ENCODE data around the gene PKMYT1. TPM values are rescaled to one million over a fixed set of nuclear protein-coding genes. Genes with fewer than 3 reads are reported as not detected.
A peak's percentile ranks its signal among the peaks of the same experiment; 100 is the strongest.

Gene PKMYT1
- total and polyA plus RNA-seq, 11 donors = 0.72 to 11.9 (median 1.2) TPM

- 46 to 60% (median 50%) methylated on average over 30 to 33 of the region's 33 CpGs for WGBS, 4 donors
- TF ChIP-seq POLR2A (IDR thresholded peaks at IDR 0.05) (no peak), CTCF (IDR thresholded peaks at IDR 0.05) (no peak)
- intact Hi-C loops (cut with DNase I) = loop anchor here in 1 of 10 donors (10.0 kb wide), 1 partner anchor 93 kb away; no protein-coding TSS in a partner anchor
- DNase-seq = peak in 2 of 5 donors; percentile 17 to 60
- Histone ChIP-seq H3K9me3 (no peaks in the 10 kb centered on the region), H3K36me3 (peaks cover 0 to 10% (median 0%) of the 10 kb centered on the region in 9 donors), H3K4me1 (peaks cover 6 to 72% (median 50%) of the 10 kb centered on the region in 12 donors), H3K27me3 (peaks cover 53 to 58% (median 54%) of the 10 kb centered on the region in 9 donors), H3K4me3 (no peak overlapping the region), H3K27ac (no peak overlapping the region)
- ATAC-seq = no peak
Observed at GRCh38 chr16:2967721-2968161, 12.5 kb downstream of the PKMYT1 start.

DNA sequence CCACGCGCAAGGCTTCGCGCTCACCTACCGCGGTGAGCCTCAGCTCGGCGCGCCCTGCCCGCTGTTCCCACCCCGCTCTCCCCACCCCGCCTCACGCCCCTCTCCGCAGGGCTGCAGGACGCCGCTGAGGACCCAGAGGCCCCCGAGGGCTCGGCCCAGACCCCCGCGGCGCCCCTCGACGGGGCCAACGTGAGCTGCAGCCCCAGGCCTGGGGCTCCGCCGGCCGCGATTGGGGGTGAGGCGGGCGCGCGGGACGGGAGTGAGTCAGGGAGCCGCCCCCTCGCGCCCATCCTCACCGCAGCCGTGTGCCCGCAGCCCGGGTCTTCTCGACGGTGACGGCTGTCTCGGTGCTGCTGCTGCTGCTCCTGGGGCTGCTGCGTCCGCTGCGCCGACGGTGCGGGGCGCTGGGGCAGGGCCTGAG is 13.0 kb downstream of the PKMYT1 start:
- Histone ChIP-seq H3K4me3 (peak overlapping the region in 9 of 12 donors; percentile 3 to 39 (median 30)), H3K36me3 (peaks cover 0 to 5% (median 0%) of the 10 kb centered on the region in 9 donors), H3K27ac (no peak overlapping the region), H3K9me3 (no peaks in the 10 kb centered on the region), H3K27me3 (peaks cover 58 to 63% (median 60%) of the 10 kb centered on the region in 9 donors), H3K4me1 (peaks cover 6 to 71% (median 51%) of the 10 kb centered on the region in 12 donors)
- intact Hi-C loops (cut with DNase I) = loop anchor here in 1 of 10 donors (10.0 kb wide), 1 partner anchor 92 kb away; no protein-coding TSS in a partner anchor
- DNase-seq (peak in 1 of 5 donors; percentile 58), ATAC-seq (no peak)
- WGBS, 4 donors = 9 to 23% (median 13%) methylated on average over 11 to 51 of the region's 51 CpGs
- TF ChIP-seq CTCF (IDR thresholded peaks at IDR 0.05) (no peak), POLR2A (IDR thresholded peaks at IDR 0.05) (no peak)

GRCh38 chr16:2966808-2967191 is 13.4 kb downstream of the PKMYT1 start:
- Histone ChIP-seq H3K27me3 (peaks cover 61 to 67% (median 64%) of the 10 kb centered on the region in 9 donors), H3K4me1 (peaks cover 6 to 71% (median 51%) of the 10 kb centered on the region in 12 donors), H3K4me3 (peak overlapping the region in 10 of 12 donors; percentile 3 to 39 (median 28)), H3K9me3 (no peaks in the 10 kb centered on the region), H3K27ac (no peak overlapping the region), H3K36me3 (peaks cover 0 to under 1% (median 0%) of the 10 kb centered on the region in 9 donors)
- no peak for ATAC-seq
- intact Hi-C loops (cut with DNase I) = loop anchor here in 1 of 10 donors (10.0 kb wide), 1 partner anchor 92 kb away; no protein-coding TSS in a partner anchor
- TF ChIP-seq POLR2A (IDR thresholded peaks at IDR 0.05) (no peak), CTCF (IDR thresholded peaks at IDR 0.05) (peak in 4 of 12 donors; percentile 8 to 41 (median 26))
- 1 to 3% (median 2%) methylated on average over 15 to 46 of the region's 46 CpGs for WGBS, 4 donors
- peak in 2 of 5 donors; percentile 32 to 67 for DNase-seq

DNA sequence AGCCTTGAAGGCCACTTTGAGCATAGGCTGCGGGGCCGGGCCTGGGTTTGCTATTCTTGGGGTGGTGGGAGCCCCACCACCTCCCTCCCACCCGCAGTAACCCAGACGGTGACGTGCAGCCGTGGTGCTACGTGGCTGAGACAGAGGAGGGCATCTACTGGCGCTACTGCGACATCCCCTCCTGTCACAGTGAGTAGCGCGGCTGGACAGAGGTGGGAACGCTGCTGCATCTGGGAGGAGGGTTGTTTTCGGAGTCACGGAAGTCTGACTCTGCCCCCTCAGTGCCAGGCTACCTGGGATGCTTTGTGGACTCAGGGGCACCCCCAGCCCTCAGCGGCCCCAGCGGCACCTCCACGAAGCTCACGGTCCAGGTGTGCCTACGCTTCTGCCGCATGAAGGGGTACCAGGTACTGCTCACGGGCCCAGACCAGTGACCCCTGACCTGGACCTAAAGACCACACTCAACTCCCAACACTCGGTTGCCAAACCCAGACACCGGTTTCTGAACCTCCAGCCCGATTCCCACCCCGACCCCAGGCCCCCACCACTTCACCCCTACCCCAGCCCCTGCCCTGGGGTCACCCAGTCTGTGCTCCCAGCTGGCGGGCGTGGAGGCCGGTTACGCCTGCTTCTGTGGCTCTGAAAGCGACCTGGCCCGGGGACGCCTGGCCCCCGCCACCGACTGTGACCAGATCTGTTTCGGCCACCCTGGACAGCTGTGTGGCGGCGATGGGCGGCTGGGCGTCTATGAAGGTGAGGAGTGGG is 14.0 kb downstream of the PKMYT1 start:
- Histone ChIP-seq H3K9me3 (no peaks in the 10 kb centered on the region), H3K4me1 (peaks cover 6 to 71% (median 51%) of the 10 kb centered on the region in 12 donors), H3K27me3 (peaks cover 61 to 73% (median 70%) of the 10 kb centered on the region in 9 donors), H3K36me3 (no peaks in the 10 kb centered on the region), H3K27ac (no peak overlapping the region), H3K4me3 (peak overlapping the region in 10 of 12 donors; percentile 3 to 39 (median 28))
- WGBS, 4 donors = 45 to 59% (median 52%) methylated on average over 29 to 39 of the region's 39 CpGs
- no peak for TF ChIP-seq POLR2A (IDR thresholded peaks at IDR 0.05)
- no peak for TF ChIP-seq CTCF (IDR thresholded peaks at IDR 0.05)
- ATAC-seq = no peak
- intact Hi-C loops (cut with DNase I) = loop anchor here in 1 of 10 donors (10.0 kb wide), 1 partner anchor 91 kb away; no protein-coding TSS in a partner anchor
- DNase-seq = peak in 3 of 5 donors; percentile 6 to 56 (median 16)
